Measurements from ENCODE around the gene NEURL2. TPM values are rescaled to one million over a fixed set of nuclear protein-coding genes. Genes with fewer than 3 reads are reported as not detected.
A peak's percentile ranks its signal among the peaks of the same experiment; 100 is the strongest.

NEURL2 gene
- total and polyA plus RNA-seq, 4 donors, result 1.5 to 8.3 (median 4.9) TPM

DNA sequence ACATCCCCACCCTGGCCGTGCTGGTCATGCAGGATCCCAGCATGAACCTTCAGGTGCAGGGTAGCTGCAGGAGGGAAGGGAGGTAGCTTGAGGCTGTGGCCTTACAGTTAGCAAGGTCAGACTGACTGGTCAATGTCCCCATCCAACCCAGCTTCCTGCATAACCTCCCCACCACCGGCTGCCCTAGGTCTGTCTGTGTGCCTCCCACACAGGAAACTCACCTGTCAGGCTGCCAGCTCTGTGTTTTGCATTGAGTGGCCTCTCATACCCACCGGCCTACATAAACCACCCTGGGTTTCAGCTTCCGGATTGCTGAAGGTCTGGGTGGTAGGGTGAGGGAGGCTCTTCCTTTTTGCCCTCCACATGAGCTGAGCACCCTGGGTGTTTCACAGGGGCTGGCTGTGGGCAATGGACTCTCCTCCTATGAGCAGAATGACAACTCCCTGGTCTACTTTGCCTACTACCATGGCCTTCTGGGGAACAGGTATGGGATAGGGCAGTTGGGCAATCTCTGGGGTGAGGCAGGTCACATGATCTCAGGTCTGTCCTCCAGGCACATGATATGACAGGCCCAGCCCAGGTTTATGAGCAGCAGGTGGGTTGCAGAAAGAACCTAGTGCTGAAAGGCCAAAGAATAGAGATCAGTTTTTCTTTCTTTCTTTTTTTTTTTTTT is 2.0 kb upstream of the NEURL2 start:
- Histone ChIP-seq H3K9me3 (ENCODE audit: control insufficient read depth in 4 of 4, insufficient read depth in 3 of 4, low read length in 3 of 4) (no peaks in the 10 kb centered on the region), H3K36me3 (ENCODE audit: control insufficient read depth in 4 of 4, insufficient read depth in 4 of 4, low read length in 4 of 4) (peaks cover 8 to 40% (median 19%) of the 10 kb centered on the region in 4 donors), H3K27me3 (ENCODE audit: control insufficient read depth in 3 of 3, insufficient read depth in 3 of 3, low read length in 2 of 3) (no peaks in the 10 kb centered on the region), H3K4me1 (ENCODE audit: control insufficient read depth in 5 of 5, insufficient read depth in 5 of 5, low read length in 5 of 5) (peaks cover 0 to 14% (median 10%) of the 10 kb centered on the region in 5 donors), H3K4me3 (no peak overlapping the region), H3K9ac (ENCODE audit: insufficient read depth in 1 of 2, low read length in 2 of 2) (no peak overlapping the region), H3K27ac (ENCODE audit: low read depth in 1 of 2, low read length in 1 of 2) (no peak overlapping the region)
- TF ChIP-seq, protein P1, sequence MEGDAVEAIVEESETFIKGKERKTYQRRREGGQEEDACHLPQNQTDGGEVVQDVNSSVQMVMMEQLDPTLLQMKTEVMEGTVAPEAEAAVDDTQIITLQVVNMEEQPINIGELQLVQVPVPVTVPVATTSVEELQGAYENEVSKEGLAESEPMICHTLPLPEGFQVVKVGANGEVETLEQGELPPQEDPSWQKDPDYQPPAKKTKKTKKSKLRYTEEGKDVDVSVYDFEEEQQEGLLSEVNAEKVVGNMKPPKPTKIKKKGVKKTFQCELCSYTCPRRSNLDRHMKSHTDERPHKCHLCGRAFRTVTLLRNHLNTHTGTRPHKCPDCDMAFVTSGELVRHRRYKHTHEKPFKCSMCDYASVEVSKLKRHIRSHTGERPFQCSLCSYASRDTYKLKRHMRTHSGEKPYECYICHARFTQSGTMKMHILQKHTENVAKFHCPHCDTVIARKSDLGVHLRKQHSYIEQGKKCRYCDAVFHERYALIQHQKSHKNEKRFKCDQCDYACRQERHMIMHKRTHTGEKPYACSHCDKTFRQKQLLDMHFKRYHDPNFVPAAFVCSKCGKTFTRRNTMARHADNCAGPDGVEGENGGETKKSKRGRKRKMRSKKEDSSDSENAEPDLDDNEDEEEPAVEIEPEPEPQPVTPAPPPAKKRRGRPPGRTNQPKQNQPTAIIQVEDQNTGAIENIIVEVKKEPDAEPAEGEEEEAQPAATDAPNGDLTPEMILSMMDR (IDR thresholded peaks at IDR 0.05; ENCODE audit: control extremely low read depth, extremely low read depth), result no peak
- DNase-seq, result no peak
- 44 to 57% methylated on average over 4 of the region's 4 CpGs for WGBS, 2 donors
- no peak for ATAC-seq (ENCODE audit: insufficient read depth, low FRiP score)

GRCh38 chr20:45892049-45892825 is 1.2 kb upstream of the NEURL2 start:
- no peaks in the 10 kb centered on the region for H3K9me3 ChIP-seq (ENCODE audit: control insufficient read depth in 4 of 4, insufficient read depth in 3 of 4, low read length in 3 of 4)
- no peaks in the 10 kb centered on the region for H3K27me3 ChIP-seq (ENCODE audit: control insufficient read depth in 3 of 3, insufficient read depth in 3 of 3, low read length in 2 of 3)
- 67 to 77% methylated on average over 9 of the region's 9 CpGs for WGBS, 2 donors
- H3K4me1 ChIP-seq (ENCODE audit: control insufficient read depth in 5 of 5, insufficient read depth in 5 of 5, low read length in 5 of 5), result peaks cover 0 to 14% (median 10%) of the 10 kb centered on the region in 5 donors
- H3K9ac ChIP-seq (ENCODE audit: insufficient read depth in 1 of 2, low read length in 2 of 2), result no peak overlapping the region
- DNase-seq, result no peak
- H3K4me3 ChIP-seq, result peak overlapping the region; percentile 93
- H3K27ac ChIP-seq (ENCODE audit: low read depth in 1 of 2, low read length in 1 of 2), result peak overlapping the region in 1 of 2 donors; percentile 94
- H3K36me3 ChIP-seq (ENCODE audit: control insufficient read depth in 4 of 4, insufficient read depth in 4 of 4, low read length in 4 of 4), result peaks cover 3 to 39% (median 18%) of the 10 kb centered on the region in 4 donors
- TF ChIP-seq, protein P1 (IDR thresholded peaks at IDR 0.05; ENCODE audit: control extremely low read depth, extremely low read depth), result no peak
- no peak for ATAC-seq (ENCODE audit: insufficient read depth, low FRiP score)

- no peaks in the 10 kb centered on the region for H3K27me3 ChIP-seq (ENCODE audit: control insufficient read depth in 3 of 3, insufficient read depth in 3 of 3, low read length in 2 of 3)
- DNase-seq (peak; percentile 89 to 92 (median 91)), ATAC-seq (ENCODE audit: insufficient read depth, low FRiP score) (peak; percentile 48)
- no peaks in the 10 kb centered on the region for H3K9me3 ChIP-seq (ENCODE audit: control insufficient read depth in 4 of 4, insufficient read depth in 3 of 4, low read length in 3 of 4)
- H3K27ac ChIP-seq (ENCODE audit: low read depth in 1 of 2, low read length in 1 of 2), result peak overlapping the region; percentile 75 to 94
- H3K9ac ChIP-seq (ENCODE audit: insufficient read depth in 1 of 2, low read length in 2 of 2), result peak overlapping the region in 1 of 2 donors; percentile 46
- TF ChIP-seq, protein P1 (IDR thresholded peaks at IDR 0.05; ENCODE audit: control extremely low read depth, extremely low read depth), result peak; percentile 41
- H3K4me3 ChIP-seq, result peak overlapping the region; percentile 93
- peaks cover 0 to 14% (median 10%) of the 10 kb centered on the region in 5 donors for H3K4me1 ChIP-seq (ENCODE audit: control insufficient read depth in 5 of 5, insufficient read depth in 5 of 5, low read length in 5 of 5)
- peaks cover 0 to 40% (median 16%) of the 10 kb centered on the region in 4 donors for H3K36me3 ChIP-seq (ENCODE audit: control insufficient read depth in 4 of 4, insufficient read depth in 4 of 4, low read length in 4 of 4)
- 1 to 2% methylated on average over 76 to 79 of the region's 79 CpGs for WGBS, 2 donors
These were observed 677 bp downstream of the NEURL2 start for GRCh38 chr20:45890077-45890984.

Data from lung (tissue), 12 donors.